Measurements from ENCODE around the gene FPR3. TPM values are rescaled to one million over a fixed set of nuclear protein-coding genes. Genes with fewer than 3 reads are reported as not detected.

Gene FPR3
- total RNA-seq, 2 experiments from 2014 or later: not detected

Other genes with a start within 250 kb of the FPR3 start
- 1 to 10 TPM; 8.4 to 9.7 TPM for gene ZNF175, start 223.9 kb upstream of the FPR3 start, total RNA-seq
- gene SIGLEC5, start 164.8 kb upstream of the FPR3 start, total RNA-seq: not detected
- not detected for gene SIGLEC14, start 148.3 kb upstream of the FPR3 start, total RNA-seq
- gene SPACA6, start 101.8 kb upstream of the FPR3 start, total RNA-seq: 1 to 10 TPM; 1.2 to 2.2 TPM
- not detected for gene HAS1, start 71.2 kb upstream of the FPR3 start, total RNA-seq
- gene FPR1, start 43.3 kb upstream of the FPR3 start, total RNA-seq: not detected
- gene FPR2, start 34.0 kb upstream of the FPR3 start, total RNA-seq: not detected
- 1 to 10 TPM; 6.0 to 7.6 TPM for gene ZNF577, start 92.8 kb downstream of the FPR3 start, total RNA-seq
- gene ZNF649, start 109.9 kb downstream of the FPR3 start, total RNA-seq: 10 to 100 TPM; 10.9 to 11.2 TPM
- gene ZNF613, start 132.3 kb downstream of the FPR3 start, total RNA-seq: 1 to 10 TPM; 6.3 to 8.2 TPM
- 10 to 100 TPM; 11.8 to 13.7 TPM for gene ZNF350, start 191.7 kb downstream of the FPR3 start, total RNA-seq
- 1 to 10 TPM; 7.8 to 8.6 TPM for gene ZNF615, start 213.1 kb downstream of the FPR3 start, total RNA-seq
- gene ZNF614, start 233.2 kb downstream of the FPR3 start, total RNA-seq: 10 to 100 TPM in 1 of 2 experiments, 1 to 10 TPM in 1; 9.8 to 11.7 TPM

Data from activated CD8-positive, alpha-beta T cell treated with anti-CD3 and anti-CD28 coated beads, Interleukin-2, amount 10 ng/mL, durations not matched to agents 7 days and 5 days (primary cell).